ENCODE results near the gene CDC42BPB.

- TF ChIP-seq CTCF (IDR thresholded peaks at IDR 0.05) (no peak), POLR2AphosphoS5 (IDR thresholded peaks at IDR 0.05; ENCODE audit: low read depth, low read length) (no peak), TCF7L2 (IDR thresholded peaks at IDR 0.05; ENCODE audit: low read depth, low read length) (no peak), REST (IDR thresholded peaks at IDR 0.05; ENCODE audit: insufficient read depth in 1 of 2, low read depth in 2 of 2, low read length in 1 of 2) (no peak)
Measured at GRCh38 chr14:102922490-102923200, 134.7 kb downstream of the CDC42BPB start, which contains the start of gene AMN.

Data from Panc1 (cell line).